Fibroblast of pulmonary artery (primary cell): ENCODE data around the gene FOXG1.
A peak's percentile ranks its signal among the peaks of the same experiment; 100 is the strongest.

Source experiments
- DNase-seq: peaks from one replicate; pipeline ENCODE4 v3.0.0-alpha.2; 2010; ENCODE audit warnings: low read depth
- H3K4me3 ChIP-seq: replicated peaks from 2 replicates; pipeline ENCODE4 v1.5.1; 2011; ENCODE audit warnings: low read depth, mild to moderate bottlenecking, control low read depth, low read length, moderate library complexity
- CTCF ChIP-seq: IDR thresholded peaks from 2 replicates; pipeline ENCODE4 v1.5.1; 2011; ENCODE audit warnings: mild to moderate bottlenecking, control low read depth, low read length, inconsistent platforms; ENCODE audit errors: missing control alignments

FOXG1 gene

GRCh38 chr14:28751467-28752058 lies 15.0 kb upstream of the FOXG1 start:
- peak; percentile 78 for DNase-seq
- H3K4me3 ChIP-seq = no peak overlapping the region
- peak; percentile 94 for TF ChIP-seq CTCF

DNA sequence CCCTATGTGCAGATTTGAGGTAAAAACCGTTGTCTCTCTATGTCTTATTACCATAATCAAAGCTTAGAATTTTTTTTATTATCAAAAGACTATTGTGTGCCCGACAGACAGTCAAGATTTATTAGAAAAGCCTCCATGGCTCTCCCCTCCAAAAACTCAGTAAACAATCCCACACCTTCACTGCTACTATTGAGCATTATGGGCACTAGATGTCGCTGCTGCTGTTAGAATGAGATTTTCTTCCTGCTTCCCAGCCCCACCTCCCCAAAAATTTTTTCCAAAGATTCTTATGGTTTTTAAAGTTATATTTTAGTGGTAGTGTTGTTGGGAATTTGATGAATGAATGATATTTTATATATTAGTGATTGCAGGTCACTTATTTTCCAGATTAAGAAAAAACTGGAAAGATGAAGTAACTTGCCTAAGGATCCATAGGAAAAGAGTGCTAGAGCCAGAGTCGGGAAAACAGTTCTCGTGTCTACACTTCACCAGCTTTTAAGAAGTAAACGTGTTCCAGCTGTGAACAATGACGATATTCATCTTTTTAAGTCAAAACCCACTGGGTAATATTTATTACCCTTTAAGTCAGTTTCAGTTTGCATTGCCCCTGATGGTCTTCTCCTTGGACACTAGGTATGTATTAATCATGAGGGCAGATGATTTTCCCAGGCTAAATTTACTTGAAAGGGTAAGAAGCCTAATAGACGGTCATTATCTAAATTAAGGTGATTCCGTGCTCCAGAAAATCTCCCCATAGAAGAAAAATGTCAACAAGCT lies 12.2 kb upstream of the FOXG1 start:
- no peak overlapping the region for H3K4me3 ChIP-seq
- peak; percentile 71 for DNase-seq
- peak; percentile 82 for TF ChIP-seq CTCF

GRCh38 chr14:28755198-28755815 lies 11.3 kb upstream of the FOXG1 start:
- no peak overlapping the region for H3K4me3 ChIP-seq
- no peak for TF ChIP-seq CTCF
- no peak for DNase-seq

DNA sequence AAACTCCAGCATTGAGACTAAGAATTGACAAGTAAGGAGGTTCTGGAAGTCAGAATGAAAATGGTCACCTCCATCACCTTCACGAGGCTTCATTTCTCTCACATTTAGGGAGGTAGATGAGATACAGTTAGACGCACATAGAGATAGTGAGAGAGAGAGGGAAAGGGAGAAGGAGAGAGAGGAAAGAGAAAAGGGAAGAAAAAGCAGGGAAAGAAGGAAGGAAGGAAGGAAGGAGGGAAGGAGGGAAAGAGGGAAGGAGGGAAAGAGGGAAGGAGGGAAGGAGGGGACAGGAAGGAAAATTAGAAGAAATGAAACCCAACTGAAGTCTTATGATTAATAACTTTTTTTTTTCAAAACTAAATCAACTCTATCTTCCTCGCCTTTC lies 10.7 kb upstream of the FOXG1 start:
- TF ChIP-seq CTCF = no peak
- no peak overlapping the region for H3K4me3 ChIP-seq
- no peak for DNase-seq

- no peak for DNase-seq
- no peak for TF ChIP-seq CTCF
- H3K4me3 ChIP-seq = no peak overlapping the region
These were observed 10.2 kb upstream of the FOXG1 start for GRCh38 chr14:28756269-28756883.

GRCh38 chr14:28756884-28757570 lies 9.6 kb upstream of the FOXG1 start:
- TF ChIP-seq CTCF = peak; percentile 83
- no peak overlapping the region for H3K4me3 ChIP-seq
- DNase-seq = peak; percentile 72
